Measurements from ENCODE around the gene RBM45. TPM values are rescaled to one million over a fixed set of nuclear protein-coding genes. Genes with fewer than 3 reads are reported as not detected.

Gene RBM45, protein sequence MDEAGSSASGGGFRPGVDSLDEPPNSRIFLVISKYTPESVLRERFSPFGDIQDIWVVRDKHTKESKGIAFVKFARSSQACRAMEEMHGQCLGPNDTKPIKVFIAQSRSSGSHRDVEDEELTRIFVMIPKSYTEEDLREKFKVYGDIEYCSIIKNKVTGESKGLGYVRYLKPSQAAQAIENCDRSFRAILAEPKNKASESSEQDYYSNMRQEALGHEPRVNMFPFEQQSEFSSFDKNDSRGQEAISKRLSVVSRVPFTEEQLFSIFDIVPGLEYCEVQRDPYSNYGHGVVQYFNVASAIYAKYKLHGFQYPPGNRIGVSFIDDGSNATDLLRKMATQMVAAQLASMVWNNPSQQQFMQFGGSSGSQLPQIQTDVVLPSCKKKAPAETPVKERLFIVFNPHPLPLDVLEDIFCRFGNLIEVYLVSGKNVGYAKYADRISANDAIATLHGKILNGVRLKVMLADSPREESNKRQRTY
- 10 to 100 TPM in 1 of 9 donors, 1 to 10 TPM in 8; 3.8 to 11.2 (median 6.8) TPM for total RNA-seq
- 10 to 100 TPM in 1 of 2 donors, 1 to 10 TPM in 1; 6.5 to 10.1 TPM for polyA plus RNA-seq
- long read RNA-seq, donor 1, transcript RBM45-201 (10 exons, 1,785 nt): major isoform, 6 of 7 reads
- long read RNA-seq, donor 1, partial matches to known transcripts: 0 of 7 reads
- long read RNA-seq, donor 1, other reads (novel, unspliced or antisense): 0 of 7 reads
- long read RNA-seq, donor 2, transcript RBM45-207 (10 exons, 1,788 nt): minor isoform, 6 of 42 reads
- long read RNA-seq, donor 2, transcript RBM45-201 (10 exons, 1,785 nt): major isoform, 26 of 42 reads
- long read RNA-seq, donor 2, partial matches to known transcripts: 1 of 42 reads
- long read RNA-seq, donor 2, other reads (novel, unspliced or antisense): 9 of 42 reads
- long read RNA-seq, donor 3, transcript RBM45-201 (10 exons, 1,785 nt): major isoform, 7 of 8 reads
- long read RNA-seq, donor 3, partial matches to known transcripts: 0 of 8 reads
- long read RNA-seq, donor 3, other reads (novel, unspliced or antisense): 1 of 8 reads

DNA sequence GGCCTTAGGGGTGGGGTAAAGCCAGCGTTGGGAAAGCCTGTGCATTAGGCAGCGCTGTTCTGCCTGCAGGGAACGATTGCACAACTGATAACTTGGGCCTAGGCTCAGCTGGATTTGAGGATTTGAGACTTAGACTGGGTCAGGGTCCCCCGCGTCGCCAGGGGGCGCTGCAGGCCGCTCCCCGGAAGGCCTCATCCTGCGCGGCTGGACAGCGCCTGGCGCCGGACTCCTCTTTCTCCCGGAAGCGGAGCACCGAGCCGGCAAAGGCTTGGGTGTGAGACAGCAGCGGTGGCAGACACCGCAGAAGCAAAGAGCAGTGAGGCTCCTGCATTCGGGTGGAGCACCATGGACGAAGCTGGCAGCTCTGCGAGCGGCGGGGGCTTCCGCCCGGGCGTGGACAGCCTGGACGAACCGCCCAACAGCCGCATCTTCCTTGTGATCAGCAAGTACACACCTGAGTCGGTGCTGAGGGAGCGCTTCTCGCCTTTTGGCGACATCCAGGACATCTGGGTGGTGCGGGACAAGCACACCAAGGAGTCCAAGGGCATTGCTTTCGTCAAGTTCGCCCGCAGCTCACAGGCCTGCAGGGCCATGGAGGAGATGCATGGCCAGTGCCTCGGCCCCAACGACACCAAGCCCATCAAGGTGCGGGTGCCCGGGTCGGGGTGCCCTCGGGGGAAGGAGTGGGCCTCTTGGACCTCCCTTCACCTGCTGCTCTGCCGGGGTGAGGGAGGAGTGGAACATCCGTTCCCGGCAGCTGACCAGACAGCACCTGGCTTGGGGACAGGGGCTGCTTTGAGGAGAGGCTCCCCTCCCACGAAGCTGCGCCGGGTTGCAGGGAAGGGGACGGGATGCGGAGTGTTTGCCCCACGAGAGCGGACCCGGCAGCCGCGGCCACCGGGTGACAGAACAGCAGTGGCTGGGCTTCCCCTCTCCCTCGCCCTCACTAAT is at the start of gene RBM45:
TSS of gene RBM45 (plus strand) at position 236 of the 951 bp plus-strand sequence. CDS start at position 346, 110 bp downstream.
- WGBS, 4 donors: 0 to 1% (median 1%) methylated on average over 29 to 60 of the region's 60 CpGs
- DNase-seq: peak; percentile 85 to 96 (median 93)
- Histone ChIP-seq H3K27ac (peak within 1 kb of the TSS; percentile 49 to 89 (median 79)), H3K4me3 (peak within 1 kb of the TSS; percentile 63 to 98 (median 92)), H3K27me3 (no peaks in the 10 kb centered on the region), H3K9me3 (no peaks in the 10 kb centered on the region), H3K36me3 (peaks cover 0 to 20% (median 8%) of the 10 kb centered on the region in 9 donors), H3K4me1 (peaks cover 0 to 26% (median 10%) of the 10 kb centered on the region in 12 donors)
- intact Hi-C loops (cut with DNase I): loop anchor here in 8 of 10 donors (2.0 to 10.0 kb wide), 10 partner anchors 160 to 412 kb away; no protein-coding TSS in a partner anchor
- ATAC-seq: peak; percentile 95 to 99 (median 99)
- peak in 1 of 2 donors; percentile 52 for TF ChIP-seq POLR2A (IDR thresholded peaks at IDR 0.05)
- peak; percentile 96 to 99 (median 98) for TF ChIP-seq CTCF (IDR thresholded peaks at IDR 0.05)

- Histone ChIP-seq H3K9me3 (no peaks in the 10 kb centered on the region), H3K36me3 (no peaks in the 10 kb centered on the region), H3K4me1 (no peaks in the 10 kb centered on the region), H3K27me3 (peaks cover 0 to 12% (median 0%) of the 10 kb centered on the region in 9 donors), H3K27ac (no peak overlapping the region), H3K4me3 (no peak overlapping the region)
- TF ChIP-seq CTCF (IDR thresholded peaks at IDR 0.05): no peak
- TF ChIP-seq POLR2A (IDR thresholded peaks at IDR 0.05): no peak
- no peak for DNase-seq
- intact Hi-C loops (cut with DNase I): no loop called here
- peak in 1 of 4 donors; percentile 31 for ATAC-seq
- whole genome bisulfite sequencing, 4 donors: 85 to 95% (median 87%) methylated on average over 3 of the region's 3 CpGs
Observed at GRCh38 chr2:178066324-178066723, 45.9 kb upstream of the RBM45 start.

GRCh38 chr2:178066890-178067669 is 45.2 kb upstream of the RBM45 start:
- Histone ChIP-seq H3K36me3 (no peaks in the 10 kb centered on the region), H3K27ac (no peak overlapping the region), H3K4me1 (peaks cover 0 to under 1% (median 0%) of the 10 kb centered on the region in 12 donors), H3K27me3 (peaks cover 0 to 19% (median 0%) of the 10 kb centered on the region in 9 donors), H3K9me3 (no peaks in the 10 kb centered on the region), H3K4me3 (no peak overlapping the region)
- intact Hi-C loops (cut with DNase I): no loop called here
- TF ChIP-seq POLR2A (IDR thresholded peaks at IDR 0.05) (no peak), CTCF (IDR thresholded peaks at IDR 0.05) (no peak)
- WGBS, 4 donors: 90 to 100% (median 95%) methylated on average over 1 of the region's 1 CpG
- DNase-seq (no peak), ATAC-seq (no peak)

Measured in heart left ventricle (tissue), 16 donors.